GM18907 (cell line): Measurements from ENCODE around the gene TEX29.

Experiments used
- ATAC-seq: cut with Tn5 transposase; IDR thresholded peaks from one replicate; pipeline ENCODE4 v1.9.1; 2021; ENCODE audit warnings: mild to moderate bottlenecking, moderate library complexity; ENCODE audit not compliant: unreplicated experiment

Gene TEX29

DNA sequence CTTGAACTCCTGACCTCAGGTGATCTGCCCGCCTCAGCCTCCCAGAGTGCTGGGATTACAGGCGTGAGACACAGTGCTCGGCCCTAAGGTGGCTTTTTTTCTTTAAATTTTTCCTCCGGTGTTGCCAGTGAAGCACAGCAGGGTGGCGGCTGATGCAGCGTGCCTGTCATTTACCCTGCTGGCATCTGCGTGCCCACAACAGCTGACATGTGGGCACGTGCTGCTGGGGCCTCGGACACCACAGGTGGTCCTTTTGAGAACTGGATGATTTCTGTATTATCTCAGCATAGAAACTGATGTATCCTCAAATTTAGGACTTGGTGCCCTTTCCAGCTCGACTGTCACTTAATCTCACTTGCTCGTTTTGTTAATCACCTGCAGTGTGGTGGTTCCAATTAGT is 31.2 kb upstream of the TEX29 start:
- ATAC-seq, result no peak

DNA sequence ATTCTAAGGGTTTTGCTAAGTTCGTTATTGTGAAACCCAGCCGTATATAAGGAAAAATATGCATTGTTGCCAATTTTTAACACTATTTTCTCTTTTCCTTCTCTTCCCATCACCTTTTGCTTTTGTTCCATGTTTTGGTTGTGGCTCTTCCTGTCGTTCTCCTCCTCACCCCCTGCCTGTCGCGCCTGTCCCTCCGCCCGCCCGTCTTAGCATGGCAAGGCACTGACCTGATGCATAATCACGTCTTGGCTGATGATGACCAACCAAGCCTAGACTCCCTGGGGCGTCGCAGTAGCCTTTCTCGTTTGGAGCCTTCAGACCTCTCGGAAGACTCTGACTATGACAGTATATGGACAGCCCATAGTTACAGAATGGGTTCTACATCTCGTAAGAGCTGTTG is 28.5 kb upstream of the TEX29 start:
- ATAC-seq, result no peak

DNA sequence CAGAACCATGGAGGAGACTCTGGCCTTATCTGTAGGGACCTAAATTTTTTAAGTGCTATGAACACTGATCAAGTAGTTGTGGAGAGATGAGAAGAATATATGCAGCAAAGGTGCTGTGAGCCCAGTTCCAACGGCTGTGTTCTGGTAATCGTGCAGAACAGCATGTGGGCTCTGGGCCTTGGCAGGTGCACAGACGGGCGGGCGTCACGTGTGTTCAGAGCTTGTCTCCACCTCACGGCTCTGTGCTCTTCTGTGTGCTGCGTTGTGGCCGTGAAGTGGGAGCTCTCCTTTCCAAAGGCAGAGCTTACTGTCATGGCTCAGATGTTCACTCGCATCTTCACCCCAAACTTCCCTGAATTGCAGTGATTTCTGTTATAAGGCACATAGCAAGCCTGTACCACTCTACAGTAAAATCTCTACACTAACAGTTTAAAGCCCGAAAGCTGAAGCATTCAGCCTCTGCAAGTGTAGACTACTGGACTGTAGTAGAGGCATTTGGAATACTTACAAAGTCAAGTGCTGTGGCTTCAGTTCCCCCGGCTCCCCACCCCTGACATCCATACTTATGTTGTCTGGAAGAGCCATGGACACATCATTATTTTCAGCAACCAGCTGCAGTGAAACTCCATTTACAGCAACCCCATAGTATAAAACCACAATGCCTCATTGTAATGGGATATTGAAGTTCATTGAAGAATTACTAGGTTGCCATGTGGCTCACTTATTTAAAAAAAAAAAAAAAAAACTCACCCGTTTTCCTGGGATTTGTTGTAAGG is 27.5 kb upstream of the TEX29 start:
- no peak for ATAC-seq

DNA sequence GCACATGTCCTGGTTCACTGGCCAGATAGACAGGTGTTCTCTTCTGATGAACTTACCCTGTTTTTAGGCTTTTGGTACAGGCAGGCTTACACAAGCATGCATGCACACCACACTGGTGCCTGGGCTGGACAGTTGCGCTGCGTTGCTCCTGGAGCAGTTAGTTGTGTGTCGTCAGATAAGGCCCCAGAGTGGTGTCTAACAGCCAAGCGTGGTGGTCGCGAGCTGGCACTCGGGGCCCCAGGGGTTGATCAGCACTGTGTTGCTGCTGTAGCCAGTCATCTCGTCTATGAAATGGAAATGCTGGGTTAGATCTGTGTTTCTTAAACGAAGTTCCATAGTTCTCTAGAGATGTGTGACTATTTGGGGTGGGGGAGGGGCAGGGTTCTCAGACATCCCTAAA is 24.6 kb upstream of the TEX29 start:
- ATAC-seq, result no peak

DNA sequence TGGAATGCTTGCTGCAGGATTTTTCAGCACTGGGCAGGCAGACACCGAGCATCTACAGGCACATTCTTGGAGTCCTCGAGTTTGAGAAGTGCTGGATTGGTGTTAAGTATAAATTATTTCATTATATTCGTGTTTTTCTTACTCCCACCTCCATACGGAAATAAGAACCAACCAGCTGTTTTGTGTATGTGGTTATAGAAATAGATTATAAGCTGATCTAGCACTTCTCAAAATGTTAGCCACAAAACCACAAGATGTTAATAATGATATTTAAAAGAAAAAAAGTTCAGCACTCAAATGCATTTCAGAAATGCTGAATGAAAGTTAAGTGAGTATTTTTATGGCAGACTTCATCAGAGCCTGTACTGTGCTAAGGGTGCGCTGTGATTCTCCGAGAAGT is 24.0 kb upstream of the TEX29 start:
- ATAC-seq, result no peak

DNA sequence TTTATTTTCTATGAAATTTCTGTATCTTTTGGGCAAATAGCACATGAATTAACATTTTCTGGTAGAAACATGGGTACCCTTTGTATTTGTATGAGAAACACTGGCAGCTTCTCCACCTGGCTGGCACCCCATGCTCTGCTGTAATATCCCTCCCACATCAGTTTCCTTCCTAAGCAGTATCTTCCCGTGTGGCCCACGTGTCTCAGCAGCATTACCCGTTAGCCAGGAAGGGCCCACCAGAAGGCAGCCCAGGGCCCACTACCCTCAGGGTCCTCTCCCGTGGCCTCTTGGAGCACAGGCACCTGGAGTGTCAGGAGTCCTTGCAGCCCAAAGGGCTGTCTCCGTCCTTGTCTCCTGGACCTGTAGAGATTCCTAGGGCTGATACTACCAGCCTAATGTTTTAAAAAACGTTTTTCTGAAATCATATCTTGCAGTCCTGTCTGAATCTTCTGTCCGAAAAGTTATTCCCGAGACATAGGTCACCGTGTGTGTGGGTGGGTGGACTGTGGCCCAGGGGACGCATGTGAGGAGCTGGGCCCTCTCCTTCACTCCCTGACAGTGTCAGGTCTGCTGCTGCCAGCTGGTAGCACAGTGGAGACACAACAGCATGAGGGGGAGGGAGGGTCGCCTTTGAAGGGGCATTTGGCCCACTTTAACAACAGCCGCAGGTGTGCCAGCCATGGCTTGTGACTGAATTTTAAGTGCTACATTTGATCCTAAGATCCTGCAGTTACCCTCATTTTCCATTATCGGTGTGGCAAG is 22.0 kb upstream of the TEX29 start:
- no peak for ATAC-seq

DNA sequence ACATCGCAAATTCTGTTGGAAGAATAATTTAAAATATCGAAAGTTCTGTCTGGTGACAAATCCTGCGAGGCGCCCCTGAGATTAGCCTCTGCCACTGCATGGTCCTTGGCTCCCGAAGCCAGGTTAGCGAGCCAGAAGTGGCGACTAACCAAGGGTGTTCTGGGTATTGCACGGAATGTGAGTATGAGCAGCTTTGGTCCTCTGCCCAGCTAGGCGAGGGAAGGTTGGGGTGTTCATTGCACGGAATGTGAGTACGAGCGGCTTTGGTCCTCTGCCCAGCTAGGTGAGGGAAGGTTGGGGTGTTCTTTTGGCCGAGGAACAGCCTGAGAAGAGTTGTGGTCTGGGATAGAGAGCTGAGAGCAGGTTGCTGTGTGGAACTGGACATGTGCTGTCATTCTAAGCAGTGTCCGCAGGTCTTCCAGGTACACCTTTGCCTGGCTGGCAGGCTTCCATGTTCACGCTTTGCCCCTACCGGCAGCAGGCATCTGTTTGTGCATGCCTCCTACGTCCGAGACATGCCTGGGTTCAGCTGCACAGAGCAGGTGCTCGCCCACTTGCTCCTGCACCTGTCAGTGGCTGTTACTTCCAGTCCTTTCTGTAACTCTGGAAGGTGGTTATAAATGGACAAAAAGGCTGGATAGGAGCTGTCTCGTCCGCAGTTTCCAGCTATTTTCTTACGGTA is 18.3 kb upstream of the TEX29 start:
- no peak for ATAC-seq

DNA sequence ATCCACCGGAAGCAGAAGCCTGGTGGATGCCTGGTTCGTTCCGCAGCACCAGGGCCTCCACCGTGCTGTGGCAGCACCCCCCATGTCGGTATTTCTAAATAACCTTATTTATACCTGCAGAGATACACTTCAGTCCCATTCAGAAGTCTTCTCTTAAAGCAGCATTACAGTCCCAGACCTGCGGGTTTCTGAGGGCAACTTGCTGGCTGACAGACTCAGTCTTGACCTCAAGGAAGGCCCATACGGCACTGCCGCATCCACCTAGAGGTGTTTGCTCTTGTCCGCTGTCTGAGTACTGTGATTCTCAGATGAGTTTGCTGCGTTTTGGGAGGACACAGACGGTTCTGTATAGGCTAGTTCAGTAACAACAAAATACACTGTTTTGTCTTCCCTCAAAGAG is 16.9 kb upstream of the TEX29 start:
- no peak for ATAC-seq

DNA sequence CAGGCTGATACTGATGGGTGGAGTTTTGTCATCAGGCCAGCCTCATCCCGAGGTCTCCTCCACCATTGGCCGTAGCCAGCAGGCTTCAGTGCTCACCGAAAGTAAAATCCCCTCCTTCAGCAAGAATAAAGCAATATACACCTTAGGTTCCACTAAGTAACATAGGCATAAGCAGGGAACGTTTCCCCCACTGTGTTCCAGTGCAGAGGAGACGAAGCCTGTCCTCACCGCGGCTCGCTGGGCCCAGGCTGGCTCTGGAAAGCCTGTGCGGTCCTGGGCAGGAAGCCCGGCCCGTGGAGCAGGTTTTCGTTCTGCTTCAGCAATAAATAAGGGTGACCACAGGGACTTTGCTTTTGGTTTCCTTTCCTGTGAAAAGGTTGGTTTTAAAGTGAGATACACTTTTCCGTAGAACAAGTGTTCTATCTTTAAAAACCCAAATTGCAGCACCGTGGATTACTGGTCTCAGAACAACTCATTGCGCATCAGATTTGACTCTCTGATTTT is 16.3 kb upstream of the TEX29 start:
- ATAC-seq, result peak; percentile 95

DNA sequence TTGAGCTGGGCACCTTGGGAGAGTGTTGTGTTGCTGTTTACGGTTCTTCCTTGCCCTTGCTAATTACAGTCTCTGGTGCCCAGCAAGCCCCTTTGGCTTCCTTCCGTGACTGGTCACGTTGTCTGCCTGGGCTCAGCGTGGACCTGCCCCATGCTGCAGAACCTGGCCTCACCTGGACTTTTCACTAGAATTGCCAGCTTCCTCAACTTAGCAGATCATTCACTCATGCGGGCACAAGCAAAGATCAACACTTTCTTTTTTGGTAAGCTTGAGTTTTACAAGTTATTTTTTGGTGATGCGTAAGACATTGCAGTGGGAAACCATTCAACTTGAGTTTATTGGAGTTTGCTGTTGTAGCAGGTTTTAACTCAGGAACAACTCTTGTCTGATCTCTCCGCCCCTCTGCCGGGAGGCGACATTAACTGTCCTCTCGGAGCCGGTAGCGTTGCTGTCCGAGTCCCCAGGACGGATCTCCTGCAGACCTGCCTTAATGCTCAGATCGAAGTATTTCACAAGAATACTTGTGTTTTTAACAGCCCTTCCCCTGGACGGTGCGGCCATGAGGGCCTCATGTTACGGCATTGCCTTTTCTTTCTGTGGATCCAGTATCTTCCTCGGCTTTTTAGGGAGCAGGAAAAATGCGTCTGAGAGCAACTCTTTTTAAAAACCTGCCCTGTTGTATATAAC is 15.7 kb upstream of the TEX29 start:
- no peak for ATAC-seq

DNA sequence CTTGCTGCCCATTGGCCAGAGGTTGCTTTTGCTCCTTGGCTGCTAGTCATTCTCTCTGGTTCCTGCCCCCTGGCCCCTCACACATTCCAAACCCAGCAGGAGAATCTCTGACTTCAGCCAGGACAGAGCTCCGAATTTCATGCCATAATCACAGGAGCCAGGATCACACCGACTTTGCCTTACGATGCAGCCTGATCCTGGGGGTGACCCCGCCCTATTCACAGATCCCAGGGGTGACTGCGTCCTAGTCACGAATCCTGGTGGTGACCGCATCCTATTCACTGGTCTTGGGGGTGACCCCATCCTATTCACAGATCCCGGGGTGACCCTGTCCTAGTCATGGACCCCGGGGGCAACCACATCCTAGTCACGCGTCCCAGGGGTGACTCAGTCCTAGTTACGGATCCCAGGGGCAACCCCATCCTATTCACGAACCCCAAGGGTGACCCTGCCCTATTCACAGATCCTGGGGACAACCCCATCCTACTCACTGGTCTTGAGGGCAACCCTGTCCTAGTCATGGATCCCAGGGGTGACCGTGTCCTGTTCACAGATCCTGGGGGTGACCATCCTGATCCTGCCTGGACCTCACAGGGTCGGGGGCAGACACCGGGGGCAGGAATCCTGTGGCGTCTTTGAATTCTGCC is 7.4 kb upstream of the TEX29 start:
- ATAC-seq, result no peak

DNA sequence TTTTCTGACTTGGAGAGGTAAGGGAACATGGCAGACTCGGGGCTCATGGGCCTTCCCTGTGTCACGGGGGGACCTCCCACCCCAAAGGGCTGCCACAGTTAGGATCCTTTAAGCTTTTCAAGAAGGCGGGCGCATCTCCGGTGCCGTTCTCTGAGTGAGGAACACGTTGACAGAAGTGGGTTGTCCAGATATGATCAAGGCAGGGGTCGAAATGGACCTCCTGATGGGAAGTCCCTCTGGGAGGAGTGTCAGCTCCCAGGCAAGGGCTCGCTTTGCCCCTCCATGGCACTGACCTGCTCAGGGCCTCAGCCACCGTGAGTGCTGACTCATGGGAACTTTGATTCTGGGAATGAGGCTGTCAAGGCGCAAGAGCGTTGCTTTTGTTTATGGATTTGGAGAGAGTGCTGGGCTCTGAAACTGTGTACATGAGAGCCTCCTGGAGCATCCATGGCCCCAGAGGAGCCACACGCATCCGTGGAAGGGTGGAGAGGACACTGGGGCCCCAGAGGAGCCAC is 6.5 kb upstream of the TEX29 start:
- ATAC-seq, result no peak

DNA sequence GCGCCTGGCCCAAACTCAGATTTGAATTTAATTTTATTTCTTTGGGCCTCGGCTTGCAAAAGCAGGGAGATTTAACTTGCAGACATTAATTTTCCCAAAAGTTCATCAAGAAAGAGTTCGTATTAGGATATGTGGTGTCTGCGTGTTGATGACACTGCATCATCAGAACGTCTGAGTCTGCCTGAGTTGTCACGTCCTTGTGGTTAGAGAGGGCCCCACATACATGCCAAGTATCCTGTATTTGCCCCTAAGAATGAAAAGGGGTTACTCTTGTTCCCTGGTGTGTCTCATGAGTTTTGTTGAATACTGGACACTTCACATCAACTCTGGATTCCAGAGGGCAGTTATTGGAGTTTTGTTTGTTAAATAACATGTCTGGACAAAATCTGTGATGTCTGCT is 5.6 kb upstream of the TEX29 start:
- ATAC-seq, result no peak

DNA sequence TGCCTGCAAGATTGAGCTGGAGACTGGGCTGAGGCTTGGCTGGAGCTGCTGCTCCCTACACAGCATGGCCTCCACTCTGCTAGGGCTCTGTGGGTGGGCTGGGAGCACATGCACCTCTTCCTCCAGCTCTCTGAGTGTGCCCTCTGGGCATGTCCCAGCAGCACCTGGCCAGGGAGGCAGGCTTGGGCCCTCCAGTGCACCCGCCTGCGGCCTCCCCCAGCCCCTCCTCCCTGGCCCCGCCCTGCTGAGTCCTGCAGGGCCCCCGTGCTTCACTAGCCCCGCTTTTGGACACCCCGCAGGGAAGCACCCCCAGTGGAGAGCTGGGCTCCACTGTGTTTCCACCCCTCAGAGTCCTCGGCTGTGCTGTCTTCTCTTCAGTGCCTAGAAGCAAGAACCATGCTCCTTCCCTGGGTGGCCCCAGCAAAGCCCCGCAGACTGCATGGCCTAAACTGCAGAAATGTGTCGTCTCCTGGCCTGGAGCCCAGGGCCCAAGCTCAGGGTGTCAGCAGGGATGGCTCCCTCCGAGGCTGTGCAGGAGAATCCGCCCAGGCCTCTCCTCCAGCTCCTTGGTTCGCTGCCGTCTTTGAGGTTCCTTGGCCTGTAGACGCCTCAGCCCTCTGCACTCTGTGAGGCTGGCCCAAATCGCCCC is 5.0 kb upstream of the TEX29 start:
- no peak for ATAC-seq

DNA sequence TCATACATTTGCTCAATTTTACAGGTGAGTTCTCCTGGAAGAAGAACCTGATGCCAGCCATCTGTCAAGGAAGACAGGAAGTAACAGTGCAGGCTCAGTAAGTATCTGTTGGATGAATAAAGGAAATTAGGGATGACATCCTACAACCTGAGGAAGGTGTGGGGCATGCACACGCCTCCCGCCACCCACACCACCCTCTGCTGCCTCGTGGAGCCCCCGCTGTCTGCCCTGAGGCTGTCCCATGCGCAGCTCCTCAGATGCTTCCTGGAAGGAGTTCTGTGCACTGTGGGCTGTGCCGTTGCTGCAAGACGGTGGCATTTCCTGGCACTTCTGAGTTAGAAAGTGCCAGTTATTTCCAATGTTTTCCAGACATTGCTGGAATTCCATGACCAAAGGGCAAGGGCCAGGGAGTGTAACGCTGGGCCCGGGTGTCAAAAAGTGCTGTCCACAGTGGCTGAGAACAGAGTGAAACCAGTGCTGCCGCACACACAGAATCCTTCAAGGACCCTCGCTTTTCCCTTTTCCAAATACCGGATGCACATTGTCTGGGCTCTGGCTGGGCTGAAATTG is 4.2 kb upstream of the TEX29 start:
- no peak for ATAC-seq

DNA sequence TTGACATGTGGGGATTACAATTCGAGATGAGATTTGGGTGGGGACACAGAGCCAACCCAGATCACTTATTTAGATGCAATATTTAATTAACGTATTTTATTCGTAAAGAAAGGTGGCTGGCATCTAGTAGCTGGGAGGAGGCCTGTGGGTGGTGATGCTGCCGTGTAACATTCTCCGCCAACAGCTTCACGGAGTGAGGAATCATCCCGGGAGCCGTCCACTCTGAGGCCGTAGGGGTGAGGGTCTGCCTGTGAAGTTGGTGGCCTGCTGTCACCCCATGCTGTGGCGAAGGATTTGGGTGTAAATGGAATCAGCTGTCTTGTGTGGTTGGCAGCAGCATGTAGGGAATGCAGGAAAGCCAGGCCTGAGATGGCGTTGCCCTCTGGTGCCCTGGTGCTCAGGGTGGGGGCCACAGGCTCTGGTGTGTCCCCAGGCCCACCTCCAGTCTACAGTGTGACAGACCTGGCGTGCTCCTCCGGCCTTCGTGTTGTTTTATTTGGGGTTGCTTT is 3.3 kb upstream of the TEX29 start:
- no peak for ATAC-seq

DNA sequence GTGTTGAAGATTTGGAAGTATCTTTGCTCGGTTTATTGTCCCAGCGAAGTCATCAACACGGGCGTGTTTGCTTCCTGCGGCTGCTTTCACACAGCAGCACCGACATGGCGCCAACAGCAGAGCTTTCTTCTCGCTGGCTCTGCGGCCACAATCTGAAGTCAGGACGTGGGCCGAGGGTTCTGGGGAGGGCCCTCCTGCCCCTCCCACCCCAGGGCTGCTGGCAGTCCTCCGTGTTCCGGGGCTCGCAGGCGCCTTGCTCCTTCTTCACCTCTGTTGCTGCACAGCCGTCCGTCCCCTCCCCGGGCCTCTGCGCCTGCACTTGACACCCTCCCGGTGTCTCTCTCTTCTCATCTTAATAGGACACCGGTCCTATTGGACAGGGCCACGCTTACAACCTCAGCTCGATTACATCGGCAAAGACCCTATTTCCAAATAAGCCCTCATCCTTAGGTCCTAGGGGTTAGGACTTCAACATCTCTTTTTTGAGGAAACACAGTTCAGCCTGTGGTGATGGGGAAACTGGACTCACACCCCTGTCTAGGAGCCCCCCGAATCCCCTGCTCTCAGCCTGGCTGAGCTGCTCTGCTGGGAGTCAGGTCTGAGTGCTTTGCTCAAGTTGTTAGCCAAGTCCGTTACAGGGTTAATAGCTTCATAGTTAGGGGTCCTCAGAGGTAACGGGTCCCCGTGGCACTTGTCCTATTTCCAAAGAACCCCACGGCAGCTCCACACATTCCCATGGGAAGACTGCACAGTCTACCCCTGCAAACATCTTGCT is 2.7 kb upstream of the TEX29 start:
- ATAC-seq, result no peak

DNA sequence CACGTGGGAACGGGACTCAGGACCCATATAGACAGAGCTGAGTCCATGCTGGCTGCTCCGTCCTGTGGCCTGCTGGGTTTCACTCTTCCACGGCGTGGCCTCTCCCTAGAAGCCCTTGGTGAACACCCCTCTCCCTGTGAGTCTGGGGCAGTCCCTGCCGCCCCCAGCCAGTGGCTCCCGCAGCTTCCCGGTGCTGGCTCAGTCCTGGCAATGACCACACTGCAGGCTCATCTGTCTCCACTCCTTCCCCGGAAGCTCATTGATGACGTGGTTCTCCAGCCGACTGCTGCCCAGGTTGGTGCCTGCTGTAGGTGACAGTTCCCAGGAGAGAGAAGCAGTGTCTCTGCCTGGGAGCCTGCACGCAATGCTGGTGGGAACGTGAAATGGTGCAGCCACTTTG is 2.1 kb upstream of the TEX29 start:
- no peak for ATAC-seq

DNA sequence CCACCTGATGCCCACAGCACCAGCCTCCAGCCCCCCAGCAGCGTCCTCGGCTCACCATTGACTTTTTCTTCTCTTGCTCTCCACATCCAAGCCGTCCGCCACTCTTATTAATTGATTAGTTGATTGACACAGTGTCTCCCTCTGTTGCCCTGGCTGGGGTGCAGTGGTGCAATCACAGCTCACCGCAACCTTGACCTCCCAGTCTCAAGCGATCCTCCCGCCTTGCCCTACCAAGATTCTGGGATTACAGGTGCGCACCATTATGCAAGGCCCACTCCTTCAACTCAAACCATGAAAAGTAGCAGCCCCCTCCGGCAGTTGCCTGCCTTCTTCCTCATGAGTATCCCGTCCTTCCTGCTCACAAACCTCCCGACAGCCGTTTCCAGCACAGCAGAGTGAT is 921 bp upstream of the TEX29 start:
- ATAC-seq, result no peak
